Astrocyte of the hippocampus (primary cell): ENCODE measurements around the gene STIMATE.

Source experiments
- DNase-seq: peaks from one replicate; pipeline ENCODE4 v3.0.0; 2011; ENCODE audit warnings: low read depth, low spot score

Gene STIMATE

DNA sequence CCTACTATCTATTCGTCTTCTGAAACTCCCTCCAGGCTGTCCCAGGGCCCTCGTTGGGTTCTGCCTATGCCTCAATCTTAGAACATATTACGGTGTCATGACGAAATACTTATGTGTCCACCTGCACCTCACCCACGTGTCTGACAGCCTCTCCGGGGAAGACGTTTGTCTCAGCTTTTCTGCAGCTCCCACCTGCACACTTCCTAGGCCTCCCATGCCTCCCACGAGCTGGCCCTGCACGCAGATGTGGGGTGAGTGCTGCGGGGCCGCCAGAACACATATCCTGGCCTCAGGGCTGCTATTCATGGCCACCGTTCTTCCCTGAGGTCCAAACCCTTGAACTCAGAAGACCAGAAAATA, 55.4 kb downstream of the STIMATE start:
- no peak for DNase-seq

DNA sequence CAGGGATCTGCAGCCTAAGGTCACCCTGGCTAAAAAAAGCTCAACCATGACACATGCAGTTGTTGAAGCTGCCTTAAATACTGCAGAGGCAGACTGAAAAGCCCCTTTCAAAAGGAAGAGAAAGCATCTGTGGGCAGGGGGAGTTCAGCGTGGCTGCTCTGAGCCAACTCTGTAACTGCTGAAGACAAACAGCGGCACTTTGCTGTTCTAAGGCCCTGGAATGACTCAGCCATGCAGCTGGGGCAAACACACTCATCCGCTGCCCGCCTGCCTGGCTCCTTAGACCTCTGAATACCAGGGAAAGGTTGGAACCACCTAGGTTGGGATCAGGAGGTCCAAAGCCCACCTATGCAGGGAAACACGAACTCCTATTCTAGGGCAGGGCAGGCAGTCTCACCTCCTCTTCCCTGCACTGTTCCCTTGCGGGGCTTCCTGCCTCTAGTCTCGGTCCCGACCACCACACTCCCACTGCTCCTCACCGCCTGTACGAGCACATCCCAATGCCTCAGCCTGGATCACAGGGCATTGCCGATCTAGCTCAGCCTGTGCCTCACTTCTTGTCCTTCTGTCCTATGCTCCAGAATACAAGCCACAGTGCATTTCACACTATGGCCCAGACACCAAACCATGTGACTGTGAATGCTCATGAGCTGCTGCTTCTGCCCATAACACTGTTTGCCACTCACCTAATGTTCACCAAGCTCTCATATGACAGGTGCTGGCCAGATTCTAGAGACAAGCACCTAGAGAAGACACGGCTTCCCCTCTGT, 56.0 kb downstream of the STIMATE start:
- DNase-seq, result peak; percentile 55

DNA sequence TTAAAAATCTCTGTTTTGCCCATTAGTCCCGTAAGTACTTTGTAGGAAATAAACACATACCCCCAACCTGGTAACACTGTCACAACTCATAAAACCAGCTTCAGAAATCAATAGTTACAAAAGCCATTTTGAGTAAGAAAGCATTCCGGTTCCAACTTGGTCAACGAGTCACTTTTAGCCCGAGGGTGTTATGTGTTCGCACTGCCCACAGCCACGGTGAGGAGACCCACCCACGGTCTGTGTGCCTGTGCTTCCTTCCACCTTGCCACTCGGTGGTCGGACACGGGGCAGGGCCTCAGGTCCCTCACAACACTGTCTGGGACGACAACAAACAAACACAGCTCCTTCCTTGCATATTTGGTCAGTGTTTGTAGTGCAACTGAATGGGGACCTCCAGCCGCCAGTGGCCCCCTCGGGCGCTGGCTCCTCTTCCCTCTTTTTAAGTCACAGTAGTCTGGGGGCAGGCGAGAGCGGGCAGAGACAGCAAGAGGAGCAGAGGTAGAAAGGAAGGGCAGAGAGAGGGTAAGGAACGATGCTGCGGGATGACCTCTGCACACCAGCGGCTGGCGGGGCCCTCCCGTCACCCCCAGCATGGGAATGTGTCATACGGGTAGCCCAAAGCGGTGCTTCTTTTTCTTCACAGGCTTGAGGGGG, 57.3 kb downstream of the STIMATE start:
- DNase-seq, result no peak

GRCh38 chr3:52839268-52839575, 58.1 kb downstream of the STIMATE start:
- no peak for DNase-seq

GRCh38 chr3:52838561-52839267, 58.6 kb downstream of the STIMATE start:
- no peak for DNase-seq

GRCh38 chr3:52836986-52837385, 60.4 kb downstream of the STIMATE start:
- no peak for DNase-seq

- DNase-seq, result no peak
Measured at GRCh38 chr3:52836471-52836845, 60.9 kb downstream of the STIMATE start.

DNA sequence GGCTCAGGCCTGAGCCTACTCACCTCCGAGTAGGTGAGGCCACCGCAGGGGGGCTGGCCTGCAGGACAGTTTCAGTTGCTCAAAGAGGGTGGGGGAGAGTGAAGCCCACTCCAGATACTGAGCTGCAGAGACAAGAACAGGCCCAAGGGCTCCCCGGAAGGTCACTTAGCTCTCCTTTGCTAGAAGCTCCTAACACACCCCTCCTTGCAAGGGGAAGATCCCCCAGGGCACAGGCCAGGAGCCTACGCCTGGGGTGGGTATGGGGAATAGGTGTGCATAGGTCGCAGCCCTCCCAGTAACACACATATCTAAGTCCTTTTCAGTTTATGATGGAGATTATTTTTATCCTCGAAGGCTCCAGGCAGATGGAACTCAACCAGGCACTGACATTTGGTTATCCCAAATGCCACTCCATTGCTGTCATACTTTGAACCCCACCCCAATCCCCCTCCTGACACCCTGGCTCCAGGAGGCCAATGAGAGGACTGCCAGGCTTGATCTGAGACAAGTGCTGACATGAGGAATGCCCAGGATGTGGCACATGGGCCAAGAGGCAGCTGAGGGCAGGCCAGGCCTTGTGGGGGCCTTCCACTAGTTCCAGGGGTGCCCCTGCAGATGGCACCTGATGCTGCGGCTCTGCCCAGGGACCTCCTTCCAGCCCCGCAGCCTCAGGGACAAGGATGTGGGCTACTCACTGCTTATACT, 61.4 kb downstream of the STIMATE start:
- DNase-seq, result no peak

DNA sequence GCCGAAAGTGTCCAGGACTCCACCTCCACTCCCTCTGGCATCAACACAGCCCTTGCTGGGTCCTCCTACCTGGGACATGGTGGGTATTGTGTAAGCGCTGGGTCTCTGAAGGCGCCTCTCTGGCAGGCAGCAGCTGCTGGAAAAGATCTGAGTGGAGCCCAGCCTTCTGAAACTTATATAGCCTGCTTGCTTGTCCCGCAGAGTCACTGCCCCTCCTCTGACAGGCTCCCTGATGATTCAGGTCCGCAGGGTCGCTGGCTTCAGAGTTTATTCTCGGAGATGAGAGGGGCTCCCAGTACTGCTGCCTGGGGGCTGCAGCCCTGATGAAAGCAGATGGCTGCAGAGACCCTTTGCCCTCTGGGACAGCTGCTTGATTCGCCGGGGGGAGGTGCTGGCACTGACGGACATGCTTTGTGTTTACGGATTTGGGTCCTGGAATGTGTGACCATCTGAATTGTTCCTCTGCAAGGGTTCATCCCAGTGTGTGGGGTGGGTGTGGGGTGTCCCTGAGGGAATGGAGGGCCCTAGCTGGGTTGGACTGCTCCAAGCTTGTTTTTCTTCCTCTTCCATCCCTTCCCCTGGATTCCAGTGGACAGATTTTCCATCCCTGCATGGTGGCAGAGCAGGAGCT, 62.4 kb downstream of the STIMATE start, which contains the start of gene MUSTN1:
Gene MUSTN1, minus strand, starts transcription at position 149 of the 631 bp plus-strand sequence. Its CDS starts 71 bp downstream, at position 78.
- DNase-seq, result peak; percentile 30

DNA sequence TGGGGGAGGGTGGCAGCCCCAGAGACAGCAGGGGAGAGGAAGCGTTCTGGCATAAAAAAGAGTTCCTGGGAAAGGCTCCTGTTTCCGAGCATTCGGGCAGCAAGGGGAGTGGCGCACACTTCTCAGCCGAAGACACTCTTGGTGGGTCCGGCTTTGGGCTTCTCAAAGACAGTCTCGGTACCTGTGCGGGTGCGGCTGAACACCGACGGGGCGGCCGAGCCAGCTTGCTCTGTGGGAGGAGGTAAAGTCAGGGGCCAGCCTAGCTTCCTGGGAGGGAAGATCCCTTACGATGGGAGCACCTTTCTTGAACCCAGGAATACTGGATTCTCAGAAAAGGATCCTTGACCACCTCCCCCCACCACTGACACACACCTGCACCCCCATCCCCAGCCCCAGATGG, 64.1 kb downstream of the STIMATE start:
- DNase-seq, result no peak

DNA sequence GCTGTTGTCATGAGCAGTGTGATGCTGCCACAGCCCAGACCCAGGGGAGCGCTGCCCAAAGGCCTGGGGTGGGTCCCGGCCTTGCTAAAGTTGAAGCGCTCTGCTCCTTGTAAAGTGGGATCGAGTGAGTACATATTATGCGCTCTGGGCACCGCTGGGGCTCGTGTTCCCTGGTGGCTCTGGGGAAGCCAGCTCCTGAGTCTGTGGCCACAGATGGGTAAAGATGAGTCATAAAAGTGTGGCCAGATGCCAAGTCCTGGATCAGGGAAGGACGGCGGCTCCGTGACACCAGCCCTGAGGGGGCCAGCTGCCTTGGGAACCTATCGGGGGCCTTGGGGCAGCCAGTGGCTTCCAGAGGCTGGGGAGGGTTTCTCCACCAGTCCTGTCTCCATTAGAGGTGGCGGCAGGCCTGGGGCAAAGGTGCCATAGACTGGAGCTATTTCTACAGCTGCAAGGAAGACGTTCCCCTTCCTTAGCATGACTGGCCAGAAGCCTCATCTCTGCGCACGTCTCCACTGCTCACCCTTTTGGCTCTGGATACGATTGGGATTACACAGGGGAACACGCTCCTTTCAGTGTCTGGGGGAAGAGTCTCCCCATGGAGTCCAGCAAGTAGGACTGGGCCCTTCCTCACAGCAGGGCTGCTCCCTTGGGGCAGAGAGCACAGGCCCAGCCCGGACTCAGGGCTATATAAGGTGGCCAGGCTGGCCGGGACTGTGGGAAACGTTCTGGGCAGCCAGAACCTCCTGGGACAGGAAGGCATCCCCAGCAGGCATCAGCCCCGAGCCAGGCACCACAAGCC, 65.6 kb downstream of the STIMATE start:
- DNase-seq, result peak; percentile 91

GRCh38 chr3:52830535-52831258, 66.7 kb downstream of the STIMATE start, which contains the start of gene ITIH4:
ITIH4 (minus strand) TSS chr3:52830672; CDS start chr3:52830642, 30 bp downstream.
- peak; percentile 44 for DNase-seq

GRCh38 chr3:52829906-52830463, 67.4 kb downstream of the STIMATE start:
- DNase-seq, result no peak

DNA sequence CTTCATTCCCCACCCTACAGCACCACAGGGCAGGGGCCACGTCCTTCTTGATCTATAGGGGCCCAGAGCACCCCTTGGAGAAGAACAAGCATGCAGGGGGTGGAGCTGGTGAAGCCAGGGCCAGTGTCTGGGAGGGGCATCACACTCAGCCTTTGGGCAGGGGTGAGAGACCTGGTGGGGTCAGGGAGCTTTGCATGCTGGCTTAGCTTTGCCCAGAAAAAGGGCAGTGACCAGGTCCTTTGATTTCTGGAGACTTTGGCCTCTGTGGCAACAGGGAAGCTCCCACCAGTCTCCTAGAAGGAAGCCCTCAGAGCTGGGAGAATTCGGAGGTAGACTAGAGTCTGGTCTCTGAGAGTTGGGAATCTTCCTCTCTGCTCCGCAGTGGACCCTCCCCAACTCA, 67.9 kb downstream of the STIMATE start:
- DNase-seq, result no peak

DNA sequence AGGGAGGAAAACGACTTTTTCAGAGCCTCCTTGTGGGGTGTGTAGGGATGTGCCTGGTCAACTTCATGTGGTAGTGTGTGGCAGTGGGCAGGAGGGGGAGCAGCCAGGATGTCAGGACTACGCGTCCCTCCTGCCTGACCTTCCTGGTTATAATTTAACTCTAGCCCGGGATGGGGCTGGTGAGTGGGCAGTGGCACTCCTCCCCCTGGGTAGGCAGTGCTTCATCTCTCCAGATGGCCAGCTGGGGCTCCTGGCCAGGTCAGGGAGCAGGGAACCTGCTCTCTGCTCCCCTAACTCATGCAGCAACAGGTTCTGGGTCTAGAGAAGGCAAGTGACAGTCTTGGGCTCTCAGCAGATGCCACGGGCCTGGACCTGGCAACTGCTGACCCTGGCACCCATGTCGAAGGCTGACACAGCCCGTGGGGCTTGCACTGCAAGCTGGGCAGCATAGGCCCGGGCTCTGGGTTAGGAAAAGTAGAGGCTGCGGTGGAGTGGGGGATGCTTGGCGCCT, 69.4 kb downstream of the STIMATE start:
- DNase-seq, result no peak

DNA sequence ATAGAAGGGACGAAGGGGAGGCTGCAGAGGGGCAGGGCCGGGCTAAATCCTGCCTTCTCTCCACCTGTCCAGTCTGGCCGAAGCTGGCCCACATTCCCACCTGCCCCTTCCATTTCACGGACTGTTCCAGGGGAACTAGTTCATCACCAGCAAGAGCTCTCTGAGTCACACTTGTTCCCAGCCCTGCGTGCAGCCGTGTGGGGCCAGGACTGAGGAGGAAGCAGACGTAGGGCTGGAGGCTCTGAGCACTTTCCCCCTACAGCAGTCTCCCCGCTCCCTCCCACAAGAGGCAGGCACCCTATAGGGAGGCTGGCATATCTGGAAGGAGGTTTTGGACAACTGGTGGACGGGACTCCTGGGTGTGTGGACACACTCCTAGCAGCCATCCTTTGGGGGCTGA, 69.9 kb downstream of the STIMATE start:
- peak; percentile 30 for DNase-seq

DNA sequence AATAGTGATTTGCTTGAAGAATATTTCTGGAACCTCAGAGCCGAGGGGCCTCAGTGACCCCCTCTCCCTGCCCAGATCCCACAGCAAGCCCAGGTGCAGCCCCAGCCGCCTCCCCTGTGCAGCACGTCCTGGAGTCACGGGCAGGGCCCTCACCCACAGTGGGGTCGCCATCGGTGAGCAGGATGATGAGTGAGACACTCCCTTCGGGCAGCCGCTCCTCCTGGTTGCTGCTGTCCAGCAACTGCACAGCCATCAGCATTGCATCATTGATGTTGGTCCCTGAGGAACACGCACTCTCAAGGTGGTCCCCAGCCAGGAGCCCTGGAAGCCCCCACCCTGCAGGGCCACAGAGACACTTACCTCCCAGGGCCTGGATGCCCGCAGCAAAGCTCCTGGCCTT, 73.3 kb downstream of the STIMATE start:
- DNase-seq, result no peak

- DNase-seq, result no peak
Measured at GRCh38 chr3:52822363-52822762, 75.0 kb downstream of the STIMATE start.

- DNase-seq, result peak; percentile 33
Measured at GRCh38 chr3:52820736-52821135, 76.6 kb downstream of the STIMATE start.

GRCh38 chr3:52819936-52820335, 77.4 kb downstream of the STIMATE start:
- no peak for DNase-seq
